Liver (tissue), 9 donors: ENCODE data around the gene TRAPPC10. TPM values are rescaled to one million over a fixed set of nuclear protein-coding genes. Genes with fewer than 3 reads are reported as not detected.

Experiments used
- DNase-seq: peaks from one replicate; pipeline ENCODE4 v3.0.0-alpha.2; 2017; ENCODE audit warnings: low spot score
- H3K27ac ChIP-seq, 2 donors: one replicate each; pipeline ENCODE4 v1.7.0; 2013; ENCODE audit warnings: inconsistent platforms in 2 of 2, low read length in 2 of 2, control low read depth in 1 of 2, low read depth in 1 of 2, mild to moderate bottlenecking in 1 of 2
- H3K27me3 ChIP-seq, 4 donors: one replicate each; pipeline versions ENCODE4 v1.6.1 to v1.7.0; 2013; ENCODE audit warnings: low read length in 3 of 4, inconsistent platforms in 1 of 4, mild to moderate bottlenecking in 1 of 4, moderate library complexity in 1 of 4; ENCODE audit not compliant: control insufficient read depth in 4 of 4, insufficient read depth in 4 of 4
- H3K36me3 ChIP-seq, 4 donors: one replicate each; pipeline versions ENCODE4 v1.6.1 to v1.7.0; 2013; ENCODE audit warnings: low read length in 3 of 4, mild to moderate bottlenecking in 3 of 4, low read depth in 1 of 4, moderate library complexity in 1 of 4; ENCODE audit not compliant: control insufficient read depth in 4 of 4, insufficient read depth in 3 of 4
- H3K4me1 ChIP-seq, 4 donors: one replicate each; pipeline versions ENCODE4 v1.6.1 to v1.7.0; 2013; ENCODE audit warnings: low read length in 3 of 4, mild to moderate bottlenecking in 3 of 4, moderate library complexity in 1 of 4; ENCODE audit not compliant: control insufficient read depth in 4 of 4, insufficient read depth in 4 of 4
- H3K4me3 ChIP-seq, 3 donors: one replicate each; pipeline versions ENCODE4 v1.6.1 to v1.7.0; 2013; ENCODE audit warnings: low read length in 3 of 3, control low read depth in 1 of 3, low read depth in 1 of 3, mild to moderate bottlenecking in 1 of 3
- H3K9ac ChIP-seq, 2 donors: one replicate each; pipeline ENCODE4 v1.7.0; 2013; ENCODE audit warnings: low read length in 2 of 2, mild to moderate bottlenecking in 2 of 2, moderate library complexity in 2 of 2, control low read depth in 1 of 2, low read depth in 1 of 2
- H3K9me3 ChIP-seq, 4 donors: one replicate each; pipeline versions ENCODE4 v1.6.1 to v1.7.0; 2013; ENCODE audit warnings: low read length in 3 of 4; ENCODE audit not compliant: control insufficient read depth in 4 of 4
- CTCF ChIP-seq: fragments of 150-350 bp; IDR thresholded peaks from 2 replicates; pipeline ENCODE4 v1.5.1; 2017; ENCODE audit warnings: improper control_type of control experiment, low read depth, low read length; ENCODE audit not compliant: missing input control
- FOXA1 ChIP-seq: IDR thresholded peaks from 2 replicates; pipeline ENCODE4 v1.6.1; 2016; ENCODE audit warnings: antibody characterized with exemption
- GABPA ChIP-seq, 2 donors: IDR thresholded peaks in 1 of 2; conservative IDR thresholded peaks in 1 of 2; 2 replicates each; pipeline ENCODE4 v1.6.1; 2016; ENCODE audit warnings: antibody characterized with exemption in 2 of 2, mild to moderate bottlenecking in 1 of 2, moderate library complexity in 1 of 2
- HNF4A ChIP-seq, 2 donors: conservative IDR thresholded peaks; 2 replicates each; pipeline ENCODE4 v1.6.1; 2016; ENCODE audit warnings: antibody characterized with exemption in 2 of 2, mild to moderate bottlenecking in 2 of 2
- NR2F2 ChIP-seq: IDR thresholded peaks from 2 replicates; pipeline ENCODE4 v1.6.1; 2016; ENCODE audit warnings: antibody characterized with exemption
- RXRA ChIP-seq, 2 donors: IDR thresholded peaks; 2 replicates each; pipeline ENCODE4 v1.6.1; 2017 to 2018; ENCODE audit warnings: antibody characterized with exemption in 2 of 2, mild to moderate bottlenecking in 1 of 2
- SP1 ChIP-seq: IDR thresholded peaks from 2 replicates; pipeline ENCODE4 v1.6.1; 2018; ENCODE audit warnings: antibody characterized with exemption, mild to moderate bottlenecking
- ZBTB33 ChIP-seq: IDR thresholded peaks from 2 replicates; pipeline ENCODE4 v1.6.1; 2016; ENCODE audit warnings: antibody characterized with exemption
- WGBS: extraction: QIAGEN DNeasy Blood & Tissue Kit; methylation state at CpG from one replicate; pipeline ENCODE4 v1.1.7; 2013; 5-methylcytosine and 5-hydroxymethylcytosine counted together
- polyA plus RNA-seq, 2 donors: library from polyadenylated mRNA; stranded (reverse) in 1 of 2; unstranded in 1 of 2; fragments of 200-250 nt in 1 of 2; fragments of >200 nt in 1 of 2; fragmentation: Nextera tagmentation in 1 of 2; extraction: Ambion mirVana in 1 of 2; gene quantifications; one replicate each; pipeline versions ENCODE4 v1.2.1 to v1.2.3, GENCODE V29; 2013 to 2015
- total RNA-seq, 2 donors: library from RNA; depleted of rRNA; stranded (reverse); fragments of >200 nt; gene quantifications; one replicate each; pipeline ENCODE4 v1.2.3, GENCODE V29; 2014
- TF ChIP-seq, protein P1 (sequence below): IDR thresholded peaks from 2 replicates; pipeline ENCODE4 v1.6.1; 2016; ENCODE audit warnings: antibody characterized with exemption, mild to moderate bottlenecking
- donor health status: healthy.
- donor health status: healthy.
- donor health status: healthy.
- donor health status: healthy.
- donor health status: healthy.

The TRAPPC10 gene
- total and polyA plus RNA-seq, 4 donors, result 4.9 to 24.9 (median 11.9) TPM

- no peak for DNase-seq
- 88% methylated on average over 16 of the region's 16 CpGs for WGBS
- H3K4me3 ChIP-seq, result no peak overlapping the region
These were observed 37.2 kb upstream of the TRAPPC10 start for GRCh38 chr21:43974791-43975468.

More at GRCh38 chr21:43974791-43975468, 37.2 kb upstream of the TRAPPC10 start:
- Histone ChIP-seq H3K9ac (no peak overlapping the region), H3K9me3 (no peaks in the 10 kb centered on the region), H3K4me1 (peaks cover 0 to 8% (median 2%) of the 10 kb centered on the region in 4 donors), H3K27me3 (no peaks in the 10 kb centered on the region), H3K36me3 (peaks cover 8 to 32% (median 20%) of the 10 kb centered on the region in 4 donors), H3K27ac (no peak overlapping the region)
- TF ChIP-seq ZBTB33 (no peak), GABPA (IDR thresholded peaks at IDR 0.05 in 1 of 2, conservative IDR thresholded peaks at IDR 0.05 in 1 of 2) (no peak), NR2F2 (no peak), FOXA1 (no peak), HNF4A (conservative IDR thresholded peaks at IDR 0.05) (no peak), SP1 (no peak), CTCF (no peak), RXRA (IDR thresholded peaks at IDR 0.05) (no peak)
- TF ChIP-seq, protein P1, sequence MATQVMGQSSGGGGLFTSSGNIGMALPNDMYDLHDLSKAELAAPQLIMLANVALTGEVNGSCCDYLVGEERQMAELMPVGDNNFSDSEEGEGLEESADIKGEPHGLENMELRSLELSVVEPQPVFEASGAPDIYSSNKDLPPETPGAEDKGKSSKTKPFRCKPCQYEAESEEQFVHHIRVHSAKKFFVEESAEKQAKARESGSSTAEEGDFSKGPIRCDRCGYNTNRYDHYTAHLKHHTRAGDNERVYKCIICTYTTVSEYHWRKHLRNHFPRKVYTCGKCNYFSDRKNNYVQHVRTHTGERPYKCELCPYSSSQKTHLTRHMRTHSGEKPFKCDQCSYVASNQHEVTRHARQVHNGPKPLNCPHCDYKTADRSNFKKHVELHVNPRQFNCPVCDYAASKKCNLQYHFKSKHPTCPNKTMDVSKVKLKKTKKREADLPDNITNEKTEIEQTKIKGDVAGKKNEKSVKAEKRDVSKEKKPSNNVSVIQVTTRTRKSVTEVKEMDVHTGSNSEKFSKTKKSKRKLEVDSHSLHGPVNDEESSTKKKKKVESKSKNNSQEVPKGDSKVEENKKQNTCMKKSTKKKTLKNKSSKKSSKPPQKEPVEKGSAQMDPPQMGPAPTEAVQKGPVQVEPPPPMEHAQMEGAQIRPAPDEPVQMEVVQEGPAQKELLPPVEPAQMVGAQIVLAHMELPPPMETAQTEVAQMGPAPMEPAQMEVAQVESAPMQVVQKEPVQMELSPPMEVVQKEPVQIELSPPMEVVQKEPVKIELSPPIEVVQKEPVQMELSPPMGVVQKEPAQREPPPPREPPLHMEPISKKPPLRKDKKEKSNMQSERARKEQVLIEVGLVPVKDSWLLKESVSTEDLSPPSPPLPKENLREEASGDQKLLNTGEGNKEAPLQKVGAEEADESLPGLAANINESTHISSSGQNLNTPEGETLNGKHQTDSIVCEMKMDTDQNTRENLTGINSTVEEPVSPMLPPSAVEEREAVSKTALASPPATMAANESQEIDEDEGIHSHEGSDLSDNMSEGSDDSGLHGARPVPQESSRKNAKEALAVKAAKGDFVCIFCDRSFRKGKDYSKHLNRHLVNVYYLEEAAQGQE, result no peak
